Stimulated activated naive CD8-positive, alpha-beta T cell treated with anti-CD3 and anti-CD28 coated beads, Interleukin-15, amount 100 ng/mL, for 72 hours (primary cell): ENCODE data around the gene PAPLN.

Experiments
- ATAC-seq: fragments of 150-1000 bp; cut with Tn5 transposase; 2 replicates; pipeline ENCODE4 v1.10.0; 2021; ENCODE audit warnings: mild to moderate bottlenecking, moderate library complexity
- DNase-seq, 2 donors: peaks; one replicate each; pipeline ENCODE4 v3.0.0; 2021 to 2022
- H3K27ac Mint-ChIP-seq, 2 donors: one replicate each; pipeline ENCODE4 v1.8.0; 2022; ENCODE audit warnings: mild to moderate bottlenecking in 2 of 2, mixed read lengths in 2 of 2, moderate library complexity in 2 of 2
- H3K27me3 Mint-ChIP-seq: one replicate; pipeline ENCODE4 v1.8.0; 2022; ENCODE audit warnings: mixed read lengths
- H3K4me1 Mint-ChIP-seq: one replicate; pipeline ENCODE4 v1.8.0; 2022; ENCODE audit warnings: mild to moderate bottlenecking, mixed read lengths
- H3K4me3 Mint-ChIP-seq, 2 donors: one replicate each; pipeline ENCODE4 v1.8.0; 2022; ENCODE audit warnings: mild to moderate bottlenecking in 2 of 2, mixed read lengths in 2 of 2, moderate library complexity in 1 of 2
- H3K9me3 Mint-ChIP-seq, 2 donors: one replicate each; pipeline ENCODE4 v1.8.0; 2022; ENCODE audit warnings: mixed read lengths in 2 of 2

The PAPLN gene

GRCh38 chr14:73238424-73238852, 1.1 kb downstream of the PAPLN start:
- peaks cover 52% of the 10 kb centered on the region for H3K4me1 Mint-ChIP-seq
- H3K27me3 Mint-ChIP-seq: peaks cover 98% of the 10 kb centered on the region
- H3K9me3 Mint-ChIP-seq: no peaks in the 10 kb centered on the region
- H3K27ac Mint-ChIP-seq: no peak overlapping the region
- peak overlapping the region; percentile 59 to 72 for H3K4me3 Mint-ChIP-seq
- no peak for ATAC-seq
- DNase-seq: no peak

- no peak overlapping the region for H3K27ac Mint-ChIP-seq
- no peak overlapping the region for H3K4me3 Mint-ChIP-seq
- ATAC-seq (no peak), DNase-seq (no peak)
- H3K4me1 Mint-ChIP-seq: peaks cover 56% of the 10 kb centered on the region
- no peaks in the 10 kb centered on the region for H3K9me3 Mint-ChIP-seq
- peaks cover 98% of the 10 kb centered on the region for H3K27me3 Mint-ChIP-seq
Observed at GRCh38 chr14:73238941-73239340, 1.6 kb downstream of the PAPLN start.

- Mint-ChIP-seq H3K4me3 (peak overlapping the region in 1 of 2 donors; percentile 15), H3K27ac (no peak overlapping the region), H3K4me1 (peaks cover 56% of the 10 kb centered on the region), H3K27me3 (peaks cover 98% of the 10 kb centered on the region), H3K9me3 (no peaks in the 10 kb centered on the region)
- no peak for DNase-seq
- ATAC-seq: no peak
Observed at GRCh38 chr14:73239393-73240241, 2.3 kb downstream of the PAPLN start.

- H3K27me3 Mint-ChIP-seq: peaks cover 92% of the 10 kb centered on the region
- no peaks in the 10 kb centered on the region for H3K9me3 Mint-ChIP-seq
- ATAC-seq (no peak), DNase-seq (no peak)
- peaks cover 62% of the 10 kb centered on the region for H3K4me1 Mint-ChIP-seq
- H3K4me3 Mint-ChIP-seq: no peak overlapping the region
- H3K27ac Mint-ChIP-seq: no peak overlapping the region
Observed at GRCh38 chr14:73240816-73241480, 3.6 kb downstream of the PAPLN start.

GRCh38 chr14:73241481-73242165, 4.3 kb downstream of the PAPLN start:
- H3K4me1 Mint-ChIP-seq: peaks cover 60% of the 10 kb centered on the region
- peaks cover 91% of the 10 kb centered on the region for H3K27me3 Mint-ChIP-seq
- no peak for DNase-seq
- H3K4me3 Mint-ChIP-seq: no peak overlapping the region
- H3K27ac Mint-ChIP-seq: no peak overlapping the region
- no peaks in the 10 kb centered on the region for H3K9me3 Mint-ChIP-seq
- no peak for ATAC-seq

GRCh38 chr14:73242357-73242901, 5.1 kb downstream of the PAPLN start:
- Mint-ChIP-seq H3K4me3 (no peak overlapping the region), H3K27me3 (peaks cover 91% of the 10 kb centered on the region), H3K27ac (no peak overlapping the region), H3K9me3 (no peaks in the 10 kb centered on the region), H3K4me1 (peaks cover 60% of the 10 kb centered on the region)
- no peak for DNase-seq
- no peak for ATAC-seq

GRCh38 chr14:73243341-73243740, 6.0 kb downstream of the PAPLN start:
- no peak for ATAC-seq
- peaks cover 90% of the 10 kb centered on the region for H3K27me3 Mint-ChIP-seq
- no peaks in the 10 kb centered on the region for H3K9me3 Mint-ChIP-seq
- no peak overlapping the region for H3K4me3 Mint-ChIP-seq
- no peak overlapping the region for H3K27ac Mint-ChIP-seq
- DNase-seq: no peak
- peaks cover 66% of the 10 kb centered on the region for H3K4me1 Mint-ChIP-seq

GRCh38 chr14:73243748-73244147, 6.4 kb downstream of the PAPLN start:
- ATAC-seq (no peak), DNase-seq (no peak)
- peaks cover 62% of the 10 kb centered on the region for H3K4me1 Mint-ChIP-seq
- H3K9me3 Mint-ChIP-seq: no peaks in the 10 kb centered on the region
- peaks cover 86% of the 10 kb centered on the region for H3K27me3 Mint-ChIP-seq
- H3K4me3 Mint-ChIP-seq: no peak overlapping the region
- no peak overlapping the region for H3K27ac Mint-ChIP-seq

GRCh38 chr14:73244541-73245290, 7.4 kb downstream of the PAPLN start:
- Mint-ChIP-seq H3K4me3 (peak overlapping the region; percentile 48 to 90), H3K27ac (no peak overlapping the region), H3K27me3 (peaks cover 76% of the 10 kb centered on the region), H3K4me1 (peaks cover 56% of the 10 kb centered on the region), H3K9me3 (no peaks in the 10 kb centered on the region)
- DNase-seq (no peak), ATAC-seq (no peak)

- no peaks in the 10 kb centered on the region for H3K9me3 Mint-ChIP-seq
- H3K27me3 Mint-ChIP-seq: peaks cover 66% of the 10 kb centered on the region
- peaks cover 48% of the 10 kb centered on the region for H3K4me1 Mint-ChIP-seq
- ATAC-seq (peak; percentile 86), DNase-seq (peak; percentile 46 to 55)
- H3K4me3 Mint-ChIP-seq: peak overlapping the region; percentile 87 to 90
- H3K27ac Mint-ChIP-seq: no peak overlapping the region
Observed at GRCh38 chr14:73245480-73246325, 8.4 kb downstream of the PAPLN start.

- H3K27ac Mint-ChIP-seq: peak overlapping the region in 1 of 2 donors; percentile 63
- DNase-seq (no peak), ATAC-seq (no peak)
- H3K4me3 Mint-ChIP-seq: peak overlapping the region; percentile 87 to 90
- peaks cover 58% of the 10 kb centered on the region for H3K27me3 Mint-ChIP-seq
- H3K4me1 Mint-ChIP-seq: peaks cover 43% of the 10 kb centered on the region
- no peaks in the 10 kb centered on the region for H3K9me3 Mint-ChIP-seq
Observed at GRCh38 chr14:73246387-73247150, 9.3 kb downstream of the PAPLN start.

GRCh38 chr14:73248108-73248868, 11.0 kb downstream of the PAPLN start:
- no peak for DNase-seq
- Mint-ChIP-seq H3K27me3 (peaks cover 41% of the 10 kb centered on the region), H3K27ac (no peak overlapping the region), H3K9me3 (no peaks in the 10 kb centered on the region), H3K4me3 (no peak overlapping the region), H3K4me1 (peaks cover 34% of the 10 kb centered on the region)
- no peak for ATAC-seq

GRCh38 chr14:73249108-73249507, 11.8 kb downstream of the PAPLN start:
- Mint-ChIP-seq H3K4me3 (no peak overlapping the region), H3K4me1 (peaks cover 29% of the 10 kb centered on the region), H3K27ac (no peak overlapping the region), H3K27me3 (peaks cover 32% of the 10 kb centered on the region), H3K9me3 (no peaks in the 10 kb centered on the region)
- no peak for DNase-seq
- ATAC-seq: no peak
